Right ventricle myocardium superior (tissue), 1 donor: ENCODE data around the gene ATP5F1E. TPM values are rescaled to one million over a fixed set of nuclear protein-coding genes. Genes with fewer than 3 reads are reported as not detected.

Experiments used
- ATAC-seq: fragments of 200-7000 bp; cut with Tn5 transposase; one replicate; pipeline ENCODE4 v1.9.1; 2020; ENCODE audit warnings: mild to moderate bottlenecking; ENCODE audit not compliant: poor library complexity
- DNase-seq: peaks from one replicate; pipeline ENCODE4 v3.0.0-alpha.2; 2020
- intact Hi-C: fragments of 100-400 bp; cut with DNase I; formaldehyde crosslinking; loops from one replicate; pipeline ENCODE4 v1.11.2; 2022
- total RNA-seq: library from RNA; stranded (reverse); fragmentation: NEBNext Ultra II Directional; extraction: Animal tissue kit (Norgen Biotek cat#: 25700); gene quantifications from one replicate; pipeline ENCODE4 v1.2.1, GENCODE V29; 2021
- donor health status: DM: no; HTN: yes; CAD: no; lungs with severe emphysema.

Gene ATP5F1E
- total RNA-seq, 1 donor from 2014 or later: 143 TPM

- ATAC-seq (no peak), DNase-seq (no peak)
- intact Hi-C loops: no loop called here
These were observed 31.8 kb downstream of the ATP5F1E start for GRCh38 chr20:59000326-59000725.

GRCh38 chr20:58998656-58999055 is 33.5 kb downstream of the ATP5F1E start:
- DNase-seq: no peak
- ATAC-seq: no peak
- intact Hi-C loops: no loop called here

DNA sequence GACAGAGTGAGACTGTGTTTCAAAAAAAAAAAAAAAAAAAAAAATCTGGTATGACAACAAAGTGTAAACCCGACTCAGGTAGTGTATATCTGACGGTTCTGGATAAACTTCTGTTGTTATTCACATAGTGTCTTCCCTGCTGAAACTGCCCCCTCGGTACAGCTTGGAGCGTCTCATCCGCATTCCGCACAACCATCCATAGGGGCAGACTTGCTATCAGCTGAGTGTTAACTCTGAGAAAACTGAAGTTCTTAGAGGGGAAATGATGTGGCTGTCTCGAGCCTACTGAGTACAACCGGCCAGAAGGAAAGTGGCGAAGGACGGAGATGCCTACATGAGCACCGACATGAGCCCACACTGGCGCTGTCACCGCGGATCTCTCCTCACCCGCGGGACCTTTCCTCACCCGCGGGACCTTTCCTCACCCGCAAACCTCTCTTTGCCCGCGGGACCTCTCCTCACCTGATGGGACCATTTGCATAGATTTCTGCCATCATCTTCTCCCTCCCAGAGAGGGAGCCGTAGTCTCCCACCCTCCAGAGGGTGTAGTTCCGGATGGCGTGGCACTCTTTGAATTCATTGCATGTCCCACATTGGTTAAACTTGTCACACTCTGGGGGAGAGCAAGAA is 34.9 kb downstream of the ATP5F1E start:
- intact Hi-C loops: no loop called here
- DNase-seq: no peak
- no peak for ATAC-seq

DNA sequence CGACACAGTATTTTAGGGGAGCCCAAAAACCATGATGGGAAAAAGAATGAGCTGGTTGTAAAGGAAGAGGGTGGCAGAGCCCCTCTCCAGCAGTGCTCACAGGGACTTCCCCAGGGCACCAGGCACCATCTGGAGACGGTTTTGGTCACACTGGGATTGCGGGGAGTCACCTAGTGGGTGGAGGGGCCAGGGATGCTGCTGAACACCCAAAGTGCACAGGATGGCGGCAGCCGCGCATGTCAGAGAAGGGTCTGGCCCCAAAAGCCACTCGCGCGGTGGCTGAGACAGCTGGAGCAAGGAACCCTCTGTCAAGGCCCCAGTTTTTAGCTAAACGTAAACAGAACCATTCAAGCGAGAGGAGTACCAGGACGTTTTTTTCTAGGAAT is 35.9 kb downstream of the ATP5F1E start:
- ATAC-seq (no peak), DNase-seq (no peak)
- intact Hi-C loops: no loop called here

- intact Hi-C loops: no loop called here
- ATAC-seq: no peak
- DNase-seq: no peak
These were observed 36.5 kb downstream of the ATP5F1E start for GRCh38 chr20:58995461-58996225.

DNA sequence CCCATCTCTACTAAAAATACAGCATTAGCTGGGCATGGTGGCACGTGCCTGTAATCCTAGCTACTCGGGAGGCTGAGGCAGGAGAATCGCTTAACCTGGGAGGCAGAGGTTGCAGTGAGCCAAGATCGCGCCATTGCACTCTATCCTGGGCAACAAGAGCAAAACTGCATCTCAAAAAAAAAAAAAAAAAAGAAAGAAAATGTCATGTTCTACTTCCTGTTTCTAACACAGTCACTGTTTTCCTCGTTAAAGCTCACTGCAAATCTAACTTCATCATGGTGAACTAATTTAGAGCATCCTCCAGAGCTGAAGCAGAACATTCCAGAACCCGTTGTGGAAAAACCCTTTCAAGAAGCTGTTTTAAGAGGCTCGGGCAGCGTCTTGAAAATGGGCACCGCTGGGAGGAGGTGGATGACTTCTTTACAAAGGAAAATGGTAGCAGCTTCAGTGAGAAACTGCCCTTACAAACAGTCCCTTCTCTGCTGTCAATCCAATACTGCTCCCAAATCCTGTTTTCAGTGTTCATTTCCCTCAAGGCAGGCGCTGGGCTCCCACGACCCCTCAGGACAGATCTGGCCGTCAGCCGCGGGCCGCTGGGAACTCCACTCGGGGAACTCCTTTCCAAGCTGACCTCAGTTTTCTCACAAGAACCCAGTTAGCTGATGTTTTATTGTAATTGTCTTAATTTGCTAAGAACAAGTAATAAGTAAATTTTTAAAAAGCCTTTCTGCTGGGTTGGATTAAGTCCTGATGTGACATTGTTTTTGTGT is 37.6 kb downstream of the ATP5F1E start:
- intact Hi-C loops: no loop called here
- DNase-seq (no peak), ATAC-seq (no peak)

GRCh38 chr20:58993332-58994248 is 38.5 kb downstream of the ATP5F1E start:
- intact Hi-C loops: no loop called here
- DNase-seq (no peak), ATAC-seq (no peak)

GRCh38 chr20:58992911-58993310 is 39.2 kb downstream of the ATP5F1E start:
- intact Hi-C loops: no loop called here
- DNase-seq: no peak
- ATAC-seq: no peak

GRCh38 chr20:58991715-58992114 is 40.4 kb downstream of the ATP5F1E start:
- no peak for ATAC-seq
- no peak for DNase-seq
- intact Hi-C loops: no loop called here

GRCh38 chr20:58990651-58991445 is 41.3 kb downstream of the ATP5F1E start:
- intact Hi-C loops: no loop called here
- ATAC-seq: no peak
- no peak for DNase-seq

DNA sequence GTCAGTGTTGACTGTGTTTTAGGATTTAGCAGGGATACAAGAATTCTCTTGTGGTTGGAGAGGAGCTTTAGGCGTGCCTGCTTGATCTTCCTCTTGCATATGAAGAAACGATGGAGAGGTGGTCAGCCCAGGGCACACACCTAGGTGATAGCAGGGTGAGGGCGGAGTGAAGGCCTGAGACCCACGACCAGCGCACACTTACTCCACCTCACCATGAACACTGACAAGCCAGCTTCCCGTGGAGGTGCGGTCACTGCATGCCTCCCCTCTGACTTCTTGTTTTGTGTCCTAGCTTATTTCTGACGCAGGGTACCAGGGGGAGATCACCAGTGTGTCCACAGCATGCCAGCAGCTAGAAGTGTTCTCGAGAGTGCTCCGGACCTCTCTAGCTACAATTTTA is 42.9 kb downstream of the ATP5F1E start:
- DNase-seq: no peak
- intact Hi-C loops: no loop called here

DNA sequence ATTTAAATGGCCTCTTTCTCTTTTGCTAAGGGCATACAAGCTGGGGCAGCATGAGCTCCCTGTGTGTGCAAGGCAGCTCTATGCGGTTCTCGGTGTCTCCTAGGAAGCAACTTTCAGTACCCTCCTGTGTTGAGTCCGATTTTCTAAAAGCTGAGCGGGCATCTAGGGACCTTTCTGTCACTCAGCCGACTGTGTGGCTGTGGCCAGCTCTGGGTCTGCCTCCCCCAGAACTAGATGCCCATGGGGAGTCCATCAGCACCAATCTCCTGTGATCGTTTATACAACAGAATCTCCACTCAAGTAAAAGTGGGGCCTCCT is 43.6 kb downstream of the ATP5F1E start:
- no peak for ATAC-seq
- DNase-seq: no peak
- intact Hi-C loops: no loop called here

More for the DNA sequence above, 42.9 kb downstream of the ATP5F1E start:
- no peak for ATAC-seq

- intact Hi-C loops: no loop called here
- ATAC-seq (no peak), DNase-seq (no peak)
These were observed 44.2 kb downstream of the ATP5F1E start for GRCh38 chr20:58987790-58988564.

- DNase-seq (no peak), ATAC-seq (no peak)
- intact Hi-C loops: no loop called here
These were observed 45.1 kb downstream of the ATP5F1E start for GRCh38 chr20:58986968-58987517.

GRCh38 chr20:58986286-58986967 is 45.7 kb downstream of the ATP5F1E start:
- ATAC-seq (no peak), DNase-seq (no peak)
- intact Hi-C loops: no loop called here

DNA sequence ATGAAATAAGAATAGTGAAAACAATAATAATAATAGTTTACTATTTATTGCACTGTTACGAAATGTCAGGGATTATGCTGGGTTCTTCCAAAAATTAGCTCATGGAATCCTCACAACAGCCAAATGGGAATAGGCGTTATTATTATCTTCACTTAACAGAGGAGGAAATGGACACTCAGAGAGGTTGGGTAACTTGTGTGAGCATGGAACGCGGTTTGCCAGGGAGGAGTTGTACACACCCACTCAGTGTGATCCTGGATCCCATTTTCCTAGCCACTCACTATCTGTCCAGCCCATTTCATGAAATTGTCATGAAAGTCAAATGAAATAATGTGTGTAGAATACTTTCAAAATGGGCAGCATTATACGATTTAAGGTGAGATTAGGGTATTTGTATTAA is 46.5 kb downstream of the ATP5F1E start:
- no peak for DNase-seq
- ATAC-seq: no peak
- intact Hi-C loops: no loop called here

DNA sequence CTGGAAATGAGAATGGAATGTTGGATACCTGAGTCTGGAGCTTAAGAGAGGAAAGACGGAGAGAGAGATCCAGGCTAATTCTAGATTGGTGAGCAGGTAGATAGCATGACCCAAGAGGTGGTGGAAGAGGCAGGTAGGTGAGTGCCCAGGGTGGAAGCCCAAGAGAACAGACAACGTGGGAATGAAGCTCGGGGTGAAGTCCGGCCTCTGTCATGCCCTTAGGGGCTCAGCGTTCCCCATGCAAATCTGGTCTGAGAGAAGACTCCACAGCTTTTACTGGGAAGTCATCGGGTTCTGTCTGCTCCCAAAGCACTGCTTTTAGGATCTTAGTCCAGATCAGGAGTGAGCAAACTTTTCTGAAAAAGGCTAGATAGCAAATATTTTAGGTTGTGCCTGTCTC is 47.4 kb downstream of the ATP5F1E start:
- intact Hi-C loops: loop anchor here (5.0 kb wide), 2 partner anchors 77 to 92 kb away; no protein-coding TSS in a partner anchor
- no peak for DNase-seq
- ATAC-seq: no peak
